ENCODE data around the gene FNDC1. TPM values are rescaled to one million over a fixed set of nuclear protein-coding genes. Genes with fewer than 3 reads are reported as not detected.

Gene FNDC1
- total RNA-seq, result not detected in 2 replicates

DNA sequence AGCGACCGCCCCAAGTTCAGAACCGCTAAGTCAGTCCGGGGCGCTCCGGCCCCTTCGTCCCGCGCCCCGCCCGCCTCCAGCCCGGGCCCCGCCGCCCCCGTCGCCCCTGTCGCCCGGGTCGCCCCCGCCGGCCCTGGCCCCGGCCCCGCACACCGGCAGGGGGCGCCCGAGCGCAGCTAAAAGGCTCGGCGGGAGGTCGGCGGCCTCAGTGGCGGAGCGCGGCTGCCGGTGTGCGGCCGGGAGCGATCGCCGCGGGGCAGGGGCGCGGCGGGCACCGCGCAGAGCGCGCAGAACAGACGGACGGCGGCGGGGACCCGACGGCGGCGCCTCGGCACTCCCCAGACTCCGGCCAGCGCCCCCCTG, at the start of gene FNDC1:
Gene FNDC1, plus strand, starts transcription at position 208 of the 363 bp plus-strand sequence. CDS start 197 bp downstream, outside the sequence.

Other genes with a start within 250 kb of the FNDC1 start
- 6.0 and 6.3 TPM in 2 replicates for gene RSPH3, start 169.2 kb upstream of the FNDC1 start, total RNA-seq
- not detected in 2 replicates for gene TAGAP, start 124.4 kb upstream of the FNDC1 start, total RNA-seq